Renal pelvis (tissue), 4 donors: ENCODE measurements around the gene ZNF560. TPM values are rescaled to one million over a fixed set of nuclear protein-coding genes. Genes with fewer than 3 reads are reported as not detected.

Experiments used
- DNase-seq: peaks from one replicate; pipeline ENCODE4 v3.0.0-alpha.2; 2013
- polyA plus RNA-seq, 3 donors: library from polyadenylated mRNA; unstranded; fragments of 120-200 nt; gene quantifications; one replicate each; pipeline ENCODE4 v1.2.1, GENCODE V29; 2013; ENCODE audit not compliant: insufficient read length in 3 of 3

The ZNF560 gene
- polyA plus RNA-seq, 3 donors = 0.38 to 0.98 (median 0.83) TPM

DNA sequence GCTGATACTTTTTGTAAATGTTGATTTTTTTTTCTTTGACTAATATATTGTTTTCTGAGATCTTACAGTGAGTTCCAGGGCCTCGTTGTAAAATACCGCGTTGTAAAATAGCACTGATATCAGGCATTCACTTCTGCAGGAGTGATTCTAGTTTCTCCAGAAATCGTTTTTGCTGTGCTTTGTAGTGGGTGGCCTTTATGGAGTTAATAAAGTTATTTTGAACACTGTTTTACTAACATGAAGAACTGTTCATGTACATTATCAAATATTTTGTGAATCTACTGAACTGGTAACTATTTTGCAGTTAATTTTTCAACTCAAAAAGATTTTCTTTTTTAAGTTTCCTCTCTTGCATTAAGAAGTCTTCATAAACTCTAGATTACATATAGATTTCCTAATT is 62.1 kb downstream of the ZNF560 start:
- DNase-seq = no peak

DNA sequence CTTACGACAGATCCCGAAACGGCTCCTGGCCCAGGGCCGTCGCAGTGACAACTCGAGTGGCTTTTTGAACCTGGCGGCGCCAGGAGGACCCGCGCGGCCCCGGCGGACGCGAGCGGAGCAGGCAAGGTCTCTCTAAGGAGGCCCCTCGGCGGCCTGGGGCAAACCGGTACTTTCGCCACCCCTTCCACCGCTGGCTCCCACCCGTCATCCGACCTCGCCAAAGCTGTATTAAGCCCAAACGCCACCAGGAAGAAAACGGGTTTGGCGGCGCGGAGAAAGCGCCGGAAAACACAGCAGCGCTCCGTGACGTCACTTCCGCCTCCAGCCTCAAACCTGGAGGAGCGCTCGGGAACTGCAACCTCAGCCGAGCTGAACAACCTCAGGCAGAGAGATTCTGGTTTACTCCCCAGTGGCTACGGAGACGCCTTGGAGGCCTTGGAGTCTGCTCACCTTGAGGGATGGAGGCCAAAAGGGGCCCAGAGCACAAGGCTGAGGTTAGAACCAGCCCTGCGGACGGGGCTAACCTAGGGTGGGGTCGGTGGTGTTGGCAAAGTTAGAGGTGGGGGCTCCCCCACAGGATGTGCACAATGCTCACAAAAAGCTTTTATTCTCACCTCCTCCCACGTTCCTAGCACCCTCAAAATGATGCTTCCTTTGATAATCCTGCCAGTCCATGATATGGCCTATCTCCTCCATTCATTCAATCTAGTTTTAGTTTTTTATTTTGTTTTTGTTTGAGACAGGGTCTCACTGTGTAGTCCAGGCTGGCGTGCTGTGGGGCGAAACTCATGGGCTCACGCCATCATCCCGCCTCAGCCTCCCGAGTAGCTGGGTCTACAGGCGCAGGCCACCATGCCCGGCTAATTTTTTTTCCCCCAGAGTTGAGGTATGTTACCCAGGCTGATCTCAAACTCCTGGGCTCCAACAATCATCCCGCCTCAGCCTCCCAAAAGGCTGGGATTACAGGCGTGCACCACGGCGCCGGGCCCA is 62.8 kb downstream of the ZNF560 start, which contains the start of gene ZNF266:
TSS of gene ZNF266 (minus strand) at position 295 of the 990 bp plus-strand sequence. CDS start 15,484 bp downstream, outside the sequence.
- DNase-seq = peak; percentile 94

DNA sequence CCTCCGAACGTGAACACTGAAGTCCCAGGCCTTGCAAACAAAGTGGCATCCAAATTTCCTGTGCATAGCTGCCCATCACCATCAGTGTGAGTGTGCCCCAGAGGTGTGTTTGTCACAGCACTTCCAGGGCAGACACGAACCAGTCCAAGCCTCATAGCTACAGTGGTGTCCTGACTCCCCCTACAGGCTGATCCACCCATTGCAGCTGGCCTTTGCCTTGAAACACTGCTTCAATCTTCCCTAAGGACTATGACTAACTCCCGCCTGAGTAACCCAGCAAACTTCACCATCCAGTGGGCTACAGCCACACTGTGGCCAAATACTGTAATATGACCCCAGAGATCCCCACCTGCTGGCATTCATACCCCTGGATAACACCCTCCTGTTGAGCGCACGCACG is 66.9 kb downstream of the ZNF560 start:
- DNase-seq = no peak

DNA sequence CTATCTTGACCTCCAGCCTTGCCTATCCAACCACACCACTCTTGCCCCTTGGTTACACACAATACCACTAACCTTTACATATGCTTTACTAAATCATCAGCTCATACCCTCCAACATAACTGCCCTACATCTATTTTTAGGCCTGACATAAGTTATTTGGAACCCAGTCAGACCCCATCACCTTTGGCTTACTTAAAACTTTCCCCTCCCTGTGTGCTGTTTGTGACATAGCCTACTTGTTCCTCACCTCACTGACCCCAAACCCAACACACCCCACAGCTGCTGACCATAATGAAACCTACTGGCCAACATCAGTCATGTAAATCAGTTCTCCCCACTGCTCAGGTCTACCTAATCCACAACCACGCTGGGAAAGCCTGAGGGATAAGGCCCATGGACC is 68.0 kb downstream of the ZNF560 start:
- DNase-seq = no peak

DNA sequence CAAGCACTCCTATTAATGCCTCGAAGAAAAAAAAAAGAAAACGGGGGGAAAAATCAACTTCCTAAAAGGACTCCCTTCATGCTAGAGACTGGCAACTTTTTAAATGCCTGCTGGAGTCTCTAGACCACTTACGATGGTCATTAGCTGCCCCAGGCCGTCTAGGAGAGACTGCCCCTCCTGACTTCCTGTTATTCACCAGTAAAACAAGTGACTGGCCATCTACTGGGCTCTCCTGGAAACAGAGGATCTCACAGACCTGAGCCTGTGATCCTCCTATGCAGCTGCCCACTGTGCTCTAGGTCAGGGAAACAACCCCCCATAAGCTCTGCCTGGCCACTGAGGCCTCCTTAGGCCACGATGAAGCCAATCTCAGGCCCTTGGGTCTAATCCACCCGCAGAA is 70.5 kb downstream of the ZNF560 start:
- no peak for DNase-seq

Other genes starting within 250 kb of the ZNF560 start
- not detected for gene OR7E24, start 247.7 kb downstream of the ZNF560 start, polyA plus RNA-seq
- gene ZNF699, start 188.8 kb downstream of the ZNF560 start, polyA plus RNA-seq = 1 to 10 TPM; 5.8 to 8.5 (median 7.3) TPM
- 10 to 100 TPM; 53.4 to 72.9 (median 61.2) TPM for gene ZNF559, start 174.4 kb downstream of the ZNF560 start, polyA plus RNA-seq
- 10 to 100 TPM in 2 of 3 donors, 1 to 10 TPM in 1; 9.7 to 14.5 (median 13.4) TPM for gene ZNF177, start 135.6 kb downstream of the ZNF560 start, polyA plus RNA-seq
- 10 to 100 TPM; 38.2 to 68.5 (median 57.5) TPM for gene ZNF266, start 63.0 kb downstream of the ZNF560 start, polyA plus RNA-seq
- gene ZNF426, start 40.0 kb upstream of the ZNF560 start, polyA plus RNA-seq = 10 to 100 TPM; 19.2 to 25.6 (median 25.5) TPM
- gene ZNF121, start 85.9 kb upstream of the ZNF560 start, polyA plus RNA-seq = 10 to 100 TPM; 14.4 to 31.7 (median 25.3) TPM
- 10 to 100 TPM; 43.7 to 58.9 (median 57.6) TPM for gene ZNF561, start 122.6 kb upstream of the ZNF560 start, polyA plus RNA-seq
- 10 to 100 TPM; 19.9 to 27.2 (median 26.4) TPM for gene ZNF562, start 176.5 kb upstream of the ZNF560 start, polyA plus RNA-seq